GM19467 (cell line): Measurements from ENCODE around the gene ZFAND3.

Experiments
- ATAC-seq: cut with Tn5 transposase; IDR thresholded peaks from one replicate; pipeline ENCODE4 v1.9.1; 2021; ENCODE audit warnings: mild to moderate bottlenecking, moderate library complexity; ENCODE audit not compliant: unreplicated experiment

ZFAND3 gene

DNA sequence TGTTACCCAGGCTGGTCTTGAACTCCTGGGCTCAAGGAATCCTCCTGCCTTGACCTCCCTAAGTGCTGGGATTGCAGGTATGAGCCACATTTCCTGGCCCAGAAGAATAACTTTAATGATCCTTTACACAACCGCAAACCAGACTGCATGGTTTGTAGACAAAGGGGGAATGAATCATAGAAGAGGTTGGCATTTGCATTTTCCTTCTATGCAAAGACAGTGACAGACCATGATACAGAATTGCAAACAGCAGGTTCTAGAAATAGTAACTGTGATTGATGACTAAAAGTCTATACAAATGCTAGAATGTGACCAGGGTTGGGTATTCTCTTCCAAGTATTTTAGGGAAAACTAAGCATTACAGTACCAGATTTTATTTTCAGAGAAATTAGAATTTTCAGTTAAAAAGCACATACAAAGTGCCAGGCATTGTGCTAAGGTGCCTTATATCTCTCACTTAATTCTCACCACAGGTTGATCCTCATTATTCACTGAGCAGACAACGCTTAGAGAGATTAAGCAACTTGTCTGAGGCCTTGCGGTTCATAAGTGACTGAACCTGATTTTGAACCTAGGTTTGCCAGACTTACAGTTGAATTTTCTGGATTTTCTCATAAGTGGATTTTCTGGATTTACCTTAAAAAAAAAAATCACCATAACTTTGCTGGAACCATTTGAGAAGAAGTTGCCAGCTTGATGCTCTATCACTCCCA is 146.6 kb downstream of the ZFAND3 start:
- ATAC-seq: no peak

DNA sequence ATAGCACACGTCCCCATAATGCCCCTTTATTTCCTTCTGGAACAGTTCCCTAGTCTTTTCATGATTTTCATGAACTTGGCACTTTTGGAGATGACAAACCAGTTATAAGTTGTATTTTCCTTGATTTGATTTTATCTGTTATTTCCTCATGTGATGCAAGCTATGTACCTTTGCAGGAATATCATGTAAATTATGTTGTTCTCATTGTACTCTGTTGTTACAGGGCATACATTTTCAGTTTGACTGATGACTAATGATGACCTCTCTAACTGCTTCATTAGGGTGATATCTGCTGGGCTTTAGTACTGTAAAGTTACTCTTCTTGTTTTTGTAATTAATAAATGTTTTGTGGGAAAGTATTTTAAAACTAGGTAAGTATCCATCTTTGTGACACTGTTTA is 147.3 kb downstream of the ZFAND3 start:
- ATAC-seq: no peak

GRCh38 chr6:37967651-37968050 is 148.1 kb downstream of the ZFAND3 start:
- ATAC-seq: no peak

DNA sequence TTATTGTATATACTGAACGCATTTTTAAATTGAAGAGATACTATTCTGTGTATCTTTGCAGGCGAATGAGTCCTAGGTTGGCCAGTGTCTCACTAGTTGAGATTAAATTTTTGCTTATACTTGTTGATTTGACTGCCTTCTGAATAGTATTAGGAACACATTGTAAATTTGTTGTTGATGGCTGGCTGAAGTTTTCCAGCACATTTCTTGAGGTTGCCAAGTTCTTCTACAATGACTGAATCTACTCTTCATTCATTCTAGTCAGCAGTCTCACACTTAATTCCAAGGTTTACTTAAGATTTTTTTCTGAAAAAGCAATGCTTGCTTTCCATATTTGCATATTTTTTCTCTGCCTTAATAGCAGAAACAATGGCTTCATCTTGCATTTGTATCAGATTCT is 151.7 kb downstream of the ZFAND3 start:
- ATAC-seq: no peak

DNA sequence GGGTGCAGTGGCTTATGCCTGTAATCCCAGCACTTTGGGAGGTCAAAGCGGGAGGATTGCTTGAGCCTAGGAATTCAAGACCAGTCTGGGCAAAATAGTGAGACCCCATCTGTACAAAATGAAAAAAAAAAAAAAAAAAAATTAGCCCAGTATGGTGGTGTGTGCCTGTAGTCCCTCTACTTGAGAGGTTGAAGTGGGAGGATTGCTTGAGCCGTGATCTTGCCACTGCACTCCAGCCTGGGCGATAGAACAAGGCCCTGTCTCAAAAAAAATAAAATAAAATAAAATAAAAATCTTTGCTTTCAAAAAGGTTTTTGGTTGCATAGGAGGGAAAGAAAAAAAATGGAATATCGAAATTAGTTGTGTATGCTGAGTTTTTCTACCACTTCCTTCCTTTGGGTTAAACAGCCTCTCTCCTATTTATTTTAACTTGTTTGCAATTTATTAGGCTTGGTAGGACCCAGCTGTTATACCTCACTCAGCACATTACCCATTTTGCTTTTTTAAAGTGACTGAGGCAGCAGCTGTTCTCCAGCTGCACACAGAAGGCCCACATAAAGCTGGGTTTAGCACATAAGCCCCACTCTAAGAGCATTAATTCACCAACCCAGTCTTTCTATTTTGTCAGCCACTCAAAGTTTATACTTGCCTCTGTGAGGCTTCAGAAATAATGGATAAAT is 152.3 kb downstream of the ZFAND3 start:
- ATAC-seq: no peak

GRCh38 chr6:37972994-37973757 is 153.6 kb downstream of the ZFAND3 start:
- no peak for ATAC-seq

GRCh38 chr6:37974381-37974780 is 154.9 kb downstream of the ZFAND3 start:
- no peak for ATAC-seq

GRCh38 chr6:37974943-37975342 is 155.4 kb downstream of the ZFAND3 start:
- no peak for ATAC-seq

- no peak for ATAC-seq
Observed at GRCh38 chr6:37977715-37978114, 158.2 kb downstream of the ZFAND3 start.

DNA sequence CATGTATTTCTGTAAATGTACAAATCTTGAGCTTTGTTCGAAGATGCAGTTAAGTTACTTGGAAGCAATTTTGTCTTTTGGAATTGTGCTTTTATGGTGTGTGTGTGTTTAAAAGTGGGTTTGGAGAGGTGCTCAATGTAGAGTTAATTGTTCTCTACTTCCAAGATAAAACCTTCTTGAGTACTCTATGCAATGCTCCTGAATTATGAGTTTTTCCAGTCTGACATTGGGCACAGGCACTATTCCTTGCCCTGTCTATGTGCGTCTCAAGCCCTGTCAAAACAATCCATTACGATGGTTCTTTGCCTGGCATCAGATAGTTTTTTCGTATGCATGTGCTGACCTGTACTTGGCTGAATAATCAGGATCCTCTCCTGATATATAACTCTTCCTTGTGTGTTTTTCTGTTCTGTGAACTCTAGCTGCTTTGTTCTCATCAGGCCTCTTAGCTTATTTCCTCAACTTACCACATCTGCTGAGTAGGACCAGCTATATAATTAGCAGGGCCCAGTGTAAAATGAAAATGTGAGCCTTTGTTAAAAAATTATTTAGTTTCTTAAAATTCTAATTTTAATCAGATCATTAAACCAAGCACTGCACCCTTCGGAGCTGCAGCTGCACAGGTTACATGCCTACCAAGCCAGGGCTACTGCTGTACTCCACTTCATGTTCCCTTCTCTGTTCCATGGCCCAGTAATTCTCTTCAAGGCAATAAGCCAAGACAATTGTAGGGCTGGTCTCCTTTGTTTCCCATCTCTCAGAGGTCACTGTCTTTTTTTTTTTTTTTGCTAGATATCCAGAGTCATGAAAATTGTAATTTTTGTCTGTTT is 160.1 kb downstream of the ZFAND3 start:
- no peak for ATAC-seq

DNA sequence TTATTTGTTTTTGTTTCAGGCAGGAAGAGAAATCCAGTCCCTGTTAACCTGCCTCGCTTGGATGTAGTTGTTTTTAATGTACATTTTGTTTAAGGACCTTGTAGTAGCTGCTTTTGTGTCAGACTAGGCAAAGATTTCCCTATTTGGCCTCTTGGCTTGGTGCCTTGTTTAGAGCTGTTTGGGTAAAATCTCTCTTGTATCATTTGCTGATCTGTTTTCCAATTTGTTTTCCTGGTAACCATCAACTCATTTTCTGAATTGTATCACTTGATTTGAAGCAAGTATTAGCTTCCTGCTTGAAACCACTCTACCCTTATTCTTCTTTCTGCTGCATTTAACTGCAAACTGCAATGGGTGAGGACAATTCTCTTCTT is 160.7 kb downstream of the ZFAND3 start:
- ATAC-seq: no peak

DNA sequence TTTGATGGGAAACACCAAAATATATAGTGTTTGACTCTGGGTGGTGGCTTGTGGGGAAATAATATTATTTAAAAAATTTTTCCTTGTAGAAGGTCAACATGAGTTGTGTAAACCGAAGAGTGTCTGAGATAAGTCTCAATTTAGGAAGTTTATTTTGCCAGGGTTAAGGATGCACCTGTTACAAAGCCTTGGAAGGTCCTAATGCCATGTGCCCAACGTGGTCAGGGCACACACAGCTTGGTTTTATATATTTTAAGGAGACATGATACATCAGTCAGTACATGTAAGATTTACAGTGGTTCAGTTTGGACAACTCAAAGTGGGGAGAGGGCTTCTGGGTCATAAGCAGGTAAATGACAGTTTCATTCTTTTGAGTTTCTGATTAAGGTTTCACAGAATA is 162.1 kb downstream of the ZFAND3 start:
- ATAC-seq: no peak

DNA sequence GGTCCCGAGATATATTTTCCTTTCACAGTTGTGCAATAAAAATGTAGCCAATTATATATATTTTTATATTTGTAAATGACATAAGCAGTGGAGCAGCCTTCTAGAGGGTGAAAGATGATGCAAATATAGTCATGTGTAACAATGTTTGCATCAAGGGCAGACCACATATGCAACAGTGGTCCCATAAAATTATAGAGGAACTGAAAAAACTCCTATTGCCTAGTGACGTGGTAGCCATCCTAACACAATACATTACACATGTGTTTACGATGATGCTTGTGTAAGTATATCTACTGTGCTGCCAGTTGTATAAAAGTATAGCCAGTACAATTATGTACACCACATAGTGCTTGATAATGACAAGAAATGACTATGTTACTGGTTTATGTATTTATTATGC is 162.8 kb downstream of the ZFAND3 start:
- no peak for ATAC-seq

- ATAC-seq: no peak
Observed at GRCh38 chr6:37983720-37984501, 164.4 kb downstream of the ZFAND3 start.

DNA sequence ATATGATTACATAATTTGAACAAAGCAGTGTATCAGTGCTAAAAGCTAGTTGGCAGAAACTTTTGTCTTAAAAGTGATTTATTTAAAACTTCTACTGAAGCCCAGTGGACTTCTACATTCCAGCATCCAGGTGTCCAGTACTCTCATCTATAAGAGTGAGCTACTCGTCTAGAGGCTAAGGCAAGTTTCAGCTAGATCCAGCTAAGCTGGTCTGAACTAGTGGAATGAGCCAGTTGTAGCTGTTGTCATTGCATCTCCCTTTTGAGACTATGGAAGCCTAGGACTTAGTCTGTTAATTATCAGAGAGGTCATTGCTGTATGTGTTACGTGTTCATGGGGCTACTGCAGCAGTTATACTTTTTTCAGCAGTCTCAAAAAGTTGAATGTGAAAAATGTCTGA is 165.1 kb downstream of the ZFAND3 start:
- ATAC-seq: no peak

- no peak for ATAC-seq
Observed at GRCh38 chr6:37985355-37985754, 165.8 kb downstream of the ZFAND3 start.

- ATAC-seq: no peak
Observed at GRCh38 chr6:37987018-37987417, 167.5 kb downstream of the ZFAND3 start.

- no peak for ATAC-seq
Observed at GRCh38 chr6:37987559-37987958, 168.0 kb downstream of the ZFAND3 start.

DNA sequence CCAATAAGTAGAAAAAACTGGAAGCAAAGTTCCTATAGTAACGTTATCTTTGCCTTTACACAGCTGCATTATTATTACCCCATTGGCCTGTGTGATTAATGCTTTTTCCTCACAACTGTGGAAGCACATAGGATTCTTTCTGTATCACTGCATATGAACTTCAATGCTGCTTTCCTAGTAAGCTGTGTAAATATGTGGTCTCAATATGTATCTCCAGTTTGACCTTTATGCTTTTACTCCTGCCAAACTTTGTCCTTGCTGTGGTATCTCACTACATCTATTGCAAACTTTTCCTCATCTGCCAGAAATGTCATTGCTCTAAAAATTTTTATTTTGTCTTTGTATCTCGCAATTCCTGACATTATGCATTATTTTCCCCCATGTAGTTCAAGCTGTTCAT is 168.6 kb downstream of the ZFAND3 start:
- no peak for ATAC-seq

GRCh38 chr6:37988696-37989095 is 169.2 kb downstream of the ZFAND3 start:
- ATAC-seq: no peak
